G401.6 (cell line): ENCODE results near the gene RIF1.

Source experiments
- FAIRE-seq: peaks from 2 replicates; lab custom pipeline; 2012; peaks lifted over from hg19 to GRCh38; lab: Jason Lieb, UNC

RIF1 gene, protein sequence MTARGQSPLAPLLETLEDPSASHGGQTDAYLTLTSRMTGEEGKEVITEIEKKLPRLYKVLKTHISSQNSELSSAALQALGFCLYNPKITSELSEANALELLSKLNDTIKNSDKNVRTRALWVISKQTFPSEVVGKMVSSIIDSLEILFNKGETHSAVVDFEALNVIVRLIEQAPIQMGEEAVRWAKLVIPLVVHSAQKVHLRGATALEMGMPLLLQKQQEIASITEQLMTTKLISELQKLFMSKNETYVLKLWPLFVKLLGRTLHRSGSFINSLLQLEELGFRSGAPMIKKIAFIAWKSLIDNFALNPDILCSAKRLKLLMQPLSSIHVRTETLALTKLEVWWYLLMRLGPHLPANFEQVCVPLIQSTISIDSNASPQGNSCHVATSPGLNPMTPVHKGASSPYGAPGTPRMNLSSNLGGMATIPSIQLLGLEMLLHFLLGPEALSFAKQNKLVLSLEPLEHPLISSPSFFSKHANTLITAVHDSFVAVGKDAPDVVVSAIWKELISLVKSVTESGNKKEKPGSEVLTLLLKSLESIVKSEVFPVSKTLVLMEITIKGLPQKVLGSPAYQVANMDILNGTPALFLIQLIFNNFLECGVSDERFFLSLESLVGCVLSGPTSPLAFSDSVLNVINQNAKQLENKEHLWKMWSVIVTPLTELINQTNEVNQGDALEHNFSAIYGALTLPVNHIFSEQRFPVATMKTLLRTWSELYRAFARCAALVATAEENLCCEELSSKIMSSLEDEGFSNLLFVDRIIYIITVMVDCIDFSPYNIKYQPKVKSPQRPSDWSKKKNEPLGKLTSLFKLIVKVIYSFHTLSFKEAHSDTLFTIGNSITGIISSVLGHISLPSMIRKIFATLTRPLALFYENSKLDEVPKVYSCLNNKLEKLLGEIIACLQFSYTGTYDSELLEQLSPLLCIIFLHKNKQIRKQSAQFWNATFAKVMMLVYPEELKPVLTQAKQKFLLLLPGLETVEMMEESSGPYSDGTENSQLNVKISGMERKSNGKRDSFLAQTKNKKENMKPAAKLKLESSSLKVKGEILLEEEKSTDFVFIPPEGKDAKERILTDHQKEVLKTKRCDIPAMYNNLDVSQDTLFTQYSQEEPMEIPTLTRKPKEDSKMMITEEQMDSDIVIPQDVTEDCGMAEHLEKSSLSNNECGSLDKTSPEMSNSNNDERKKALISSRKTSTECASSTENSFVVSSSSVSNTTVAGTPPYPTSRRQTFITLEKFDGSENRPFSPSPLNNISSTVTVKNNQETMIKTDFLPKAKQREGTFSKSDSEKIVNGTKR (N-terminal part only)

DNA sequence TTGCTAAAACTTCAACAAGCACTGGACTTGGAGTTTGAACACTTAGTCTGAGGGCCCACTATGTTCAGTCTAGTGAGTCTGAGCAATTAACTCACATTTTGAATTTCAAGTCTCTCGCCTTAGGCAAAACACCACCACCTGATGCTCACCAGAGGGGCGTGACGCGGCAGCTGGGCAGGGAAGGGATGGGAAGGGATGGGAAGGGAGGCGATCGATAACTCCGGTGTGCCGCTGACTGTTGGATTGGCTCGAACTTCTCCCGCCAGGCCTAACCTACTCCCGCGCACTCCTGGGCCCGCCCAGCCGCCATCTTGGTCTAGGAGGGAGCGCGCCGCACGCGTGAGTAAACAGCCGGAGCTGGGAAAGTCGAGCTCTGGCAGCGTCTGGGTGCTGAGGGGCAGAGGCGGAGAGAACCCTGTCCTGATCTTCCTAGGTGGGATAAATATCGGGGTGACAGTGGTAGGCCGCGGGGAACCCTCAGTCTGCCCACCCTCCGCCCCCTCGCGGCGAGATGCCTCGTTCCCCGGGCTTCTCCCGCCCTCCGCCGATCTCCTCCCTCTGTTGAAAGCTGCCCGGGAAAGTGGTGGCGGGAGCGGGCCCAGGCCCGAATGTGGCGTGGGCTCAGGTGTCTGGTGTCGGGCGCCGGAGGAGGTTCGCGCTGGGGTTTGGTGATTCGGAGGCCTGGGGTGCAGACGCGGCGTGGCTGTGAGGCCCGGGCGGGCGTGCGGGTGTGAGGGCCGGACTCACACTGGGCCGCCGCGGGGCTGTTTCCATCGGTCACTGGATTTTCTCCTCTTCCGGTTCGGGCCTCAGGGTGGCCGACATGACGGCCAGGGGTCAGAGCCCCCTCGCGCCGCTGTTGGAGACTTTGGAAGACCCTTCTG lies at the start of gene RIF1:
Gene RIF1, plus strand, starts transcription at position 302 of the 884 bp plus-strand sequence. Its CDS starts 522 bp downstream, at position 824.
- peak; percentile 84 for FAIRE-seq

DNA sequence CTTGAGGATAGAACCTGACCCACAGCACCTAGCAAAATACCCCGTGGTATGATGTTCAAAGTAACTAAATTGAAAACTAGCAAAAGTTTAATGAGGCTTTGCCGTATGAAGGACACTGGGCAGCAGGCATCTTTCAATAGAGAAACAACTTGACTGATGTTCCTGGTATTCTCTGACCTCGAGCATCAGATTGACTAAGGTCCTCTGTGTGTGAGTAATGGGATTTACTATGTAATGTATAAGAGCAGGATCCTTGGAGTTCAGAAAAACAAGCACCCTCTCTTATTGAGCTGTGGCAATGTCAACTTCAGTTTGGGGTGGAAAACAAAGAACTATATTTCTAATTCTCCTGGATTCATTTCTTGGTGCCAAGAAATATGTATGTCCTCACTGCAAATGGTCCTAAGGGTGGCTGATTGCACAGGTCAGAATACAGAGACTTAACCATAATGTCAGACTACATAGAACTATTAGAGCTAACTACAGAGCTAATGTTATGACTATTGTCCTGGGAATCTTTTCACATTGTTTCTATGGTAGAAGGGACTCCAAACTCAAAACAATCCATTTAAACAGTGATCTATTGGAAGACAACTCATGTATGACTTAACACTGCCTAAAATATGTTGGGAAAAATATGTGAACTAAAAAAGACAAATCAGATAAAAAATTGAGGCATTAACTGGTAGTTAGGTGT lies 47.9 kb upstream of the RIF1 start:
- no peak for FAIRE-seq

DNA sequence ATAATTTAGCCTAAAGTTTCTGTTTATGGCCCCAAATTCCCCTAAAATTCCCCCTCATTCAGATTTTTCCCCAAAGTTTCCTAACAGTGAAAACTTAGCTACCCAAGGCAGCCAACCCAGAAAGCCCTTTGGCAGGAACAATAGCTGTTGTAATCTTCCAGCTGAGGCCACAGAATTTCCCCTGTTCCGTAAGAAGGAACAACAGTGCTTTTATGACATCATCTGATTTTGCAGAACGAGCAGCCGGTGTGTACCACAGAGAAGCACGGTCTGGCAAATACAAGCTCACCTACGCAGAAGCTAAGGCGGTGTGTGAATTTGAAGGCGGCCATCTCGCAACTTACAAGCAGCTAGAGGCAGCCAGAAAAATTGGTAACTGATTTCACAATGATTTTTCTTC lies 46.0 kb upstream of the RIF1 start:
- no peak for FAIRE-seq

DNA sequence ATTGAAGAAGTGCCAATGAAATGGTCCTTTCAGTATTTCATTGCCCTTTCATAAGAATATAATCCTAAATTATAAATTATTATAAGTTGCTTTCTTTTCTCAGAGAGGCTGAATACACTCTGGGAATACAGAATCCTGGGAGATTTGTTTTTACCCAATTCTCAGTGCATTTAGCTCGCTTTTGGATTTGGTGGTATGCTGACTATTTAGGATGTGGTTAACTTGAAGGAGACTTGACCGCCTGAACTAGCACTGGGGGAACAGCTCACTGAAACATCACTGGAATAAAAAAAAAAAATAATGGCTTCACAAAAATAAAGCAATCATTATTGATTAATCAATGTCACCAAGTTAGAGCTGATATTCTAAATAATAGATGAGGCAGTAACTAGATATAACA lies 42.1 kb upstream of the RIF1 start:
- FAIRE-seq = no peak

DNA sequence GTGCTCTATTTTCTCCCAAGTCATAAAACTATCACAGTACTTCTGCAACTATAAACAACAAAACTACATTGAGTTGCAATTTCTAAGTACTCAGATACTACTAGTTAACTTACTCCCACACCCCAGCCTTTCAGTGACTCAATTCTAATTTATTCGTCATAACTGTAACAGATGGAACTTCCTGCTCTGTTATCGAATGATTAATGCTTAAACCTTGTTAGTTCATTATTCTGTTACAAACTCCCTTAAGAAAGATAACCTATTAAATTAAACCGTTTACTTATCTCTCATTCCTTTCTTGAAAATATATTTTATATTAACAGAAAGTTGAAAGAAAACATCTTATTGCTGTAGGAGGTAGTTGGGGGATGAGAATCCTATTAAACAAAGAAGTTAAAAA lies 35.3 kb upstream of the RIF1 start:
- no peak for FAIRE-seq

DNA sequence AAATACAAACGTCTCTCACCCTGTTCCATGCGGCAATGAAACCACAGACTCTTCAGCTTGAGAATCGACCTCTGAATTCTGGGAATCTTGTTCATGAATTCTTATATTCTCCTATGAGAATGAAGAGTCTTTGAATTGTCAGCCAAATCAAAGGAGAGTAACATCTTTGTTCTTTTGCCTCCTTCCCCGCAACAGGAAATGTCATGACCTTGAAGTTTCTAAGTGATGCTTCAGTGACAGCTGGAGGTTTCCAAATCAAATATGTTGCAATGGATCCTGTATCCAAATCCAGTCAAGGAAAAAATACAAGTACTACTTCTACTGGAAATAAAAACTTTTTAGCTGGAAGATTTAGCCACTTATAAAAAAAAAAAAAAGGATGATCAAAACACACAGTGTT lies 30.5 kb upstream of the RIF1 start:
- FAIRE-seq = no peak

DNA sequence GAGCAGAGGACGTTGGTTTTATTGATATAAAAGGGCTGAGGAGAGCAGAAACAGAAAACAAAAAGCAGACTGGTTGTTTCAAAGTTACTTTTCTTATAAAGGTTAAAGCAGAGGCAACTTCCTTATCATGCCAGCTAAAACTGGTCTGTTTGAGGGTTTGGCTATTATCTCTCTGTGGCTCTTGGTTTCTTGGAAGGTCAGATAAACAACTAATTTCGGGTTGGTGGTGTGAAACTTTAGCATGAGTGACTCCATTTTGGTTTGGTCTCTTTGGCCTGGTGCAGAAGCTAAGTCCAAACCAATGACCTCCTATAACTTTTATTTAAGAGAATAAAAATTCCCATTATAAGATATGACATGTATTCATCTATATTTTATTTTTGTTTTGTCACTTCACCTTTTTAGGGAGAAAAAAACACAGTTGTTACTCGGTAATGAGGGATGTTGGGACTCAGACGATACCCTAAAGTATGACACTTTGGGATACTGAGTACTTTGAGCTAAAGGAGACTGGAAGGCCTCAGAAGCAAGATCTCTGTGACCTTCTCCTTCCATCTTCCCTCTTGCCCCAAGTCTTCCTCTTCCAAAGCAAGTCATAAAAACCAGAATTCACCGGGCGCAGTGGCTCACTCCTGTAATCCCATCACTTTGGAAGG lies 29.0 kb upstream of the RIF1 start:
- FAIRE-seq = no peak

DNA sequence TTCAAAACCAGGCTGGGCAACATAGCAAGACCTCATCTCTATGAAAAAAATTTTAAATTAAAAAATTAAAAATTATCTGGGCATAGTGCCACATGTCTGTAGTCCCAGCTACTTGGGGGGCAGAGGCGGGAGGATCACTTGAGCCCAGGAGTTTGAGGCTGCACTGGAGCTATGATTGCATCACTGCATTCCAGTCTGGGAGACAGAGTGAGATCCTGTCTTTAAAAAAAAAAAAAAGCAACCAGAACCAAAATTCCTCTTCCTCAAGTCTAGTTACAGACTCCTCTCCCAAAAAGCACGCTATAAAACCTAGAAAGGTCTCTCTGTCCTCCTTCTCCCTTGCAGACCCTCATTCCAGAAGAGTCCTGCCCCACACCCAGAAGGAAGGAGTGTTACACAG lies 28.4 kb upstream of the RIF1 start:
- no peak for FAIRE-seq

DNA sequence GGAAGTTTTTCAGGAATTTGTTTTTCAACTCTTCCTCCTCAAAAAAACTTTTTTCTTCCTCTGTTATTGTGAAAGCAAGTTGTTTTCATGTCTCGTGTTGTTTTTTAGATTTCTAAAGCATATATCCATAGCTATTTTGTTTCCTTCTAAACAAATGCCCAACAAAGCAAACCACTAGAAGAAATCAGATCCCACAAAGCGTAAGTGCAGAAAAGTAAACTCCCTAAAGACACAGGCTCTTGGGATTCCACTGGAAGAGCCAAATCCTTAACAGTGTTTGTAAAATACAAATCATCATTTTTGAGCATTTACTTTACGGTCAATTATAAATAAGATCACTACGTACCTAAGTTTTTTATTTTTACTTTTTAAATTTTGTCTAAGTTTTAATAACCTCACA lies 21.7 kb upstream of the RIF1 start:
- no peak for FAIRE-seq

DNA sequence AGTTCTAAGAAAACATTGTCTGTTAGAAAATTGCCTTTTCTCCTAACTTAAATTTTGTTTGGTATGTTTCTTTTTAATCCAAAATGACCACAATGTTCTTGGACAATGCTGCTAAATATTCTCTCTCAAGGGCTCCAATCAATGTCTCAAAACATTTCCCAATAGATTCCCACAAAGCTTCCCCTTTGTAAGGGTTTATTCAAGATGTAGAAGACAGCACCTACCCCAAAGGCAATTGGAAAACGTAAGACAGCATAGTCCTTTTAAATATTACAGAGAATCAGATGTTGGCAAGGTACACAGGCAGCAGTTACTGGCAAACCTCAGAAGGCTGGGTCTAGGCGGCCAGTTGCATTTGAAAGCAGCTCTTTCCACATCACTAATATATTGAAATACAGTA lies 18.3 kb upstream of the RIF1 start:
- no peak for FAIRE-seq

DNA sequence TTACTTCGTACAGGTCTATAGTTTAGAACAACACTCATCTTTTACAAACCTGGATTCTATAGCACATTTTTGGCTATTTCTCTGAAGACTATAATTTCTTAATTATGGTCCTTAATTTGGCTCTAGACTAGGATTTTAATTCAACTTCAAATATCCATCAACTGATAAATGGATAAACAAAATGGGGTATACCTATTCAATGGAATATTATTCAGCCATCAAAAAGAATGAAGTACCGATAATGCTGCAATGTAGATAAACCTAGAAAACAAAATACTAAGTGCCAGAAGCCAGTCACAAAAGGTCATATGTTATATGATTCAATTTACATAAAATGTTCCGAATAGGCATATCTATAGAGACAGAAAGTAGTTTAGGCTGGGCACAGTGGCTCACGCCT lies 15.2 kb upstream of the RIF1 start:
- FAIRE-seq = no peak

DNA sequence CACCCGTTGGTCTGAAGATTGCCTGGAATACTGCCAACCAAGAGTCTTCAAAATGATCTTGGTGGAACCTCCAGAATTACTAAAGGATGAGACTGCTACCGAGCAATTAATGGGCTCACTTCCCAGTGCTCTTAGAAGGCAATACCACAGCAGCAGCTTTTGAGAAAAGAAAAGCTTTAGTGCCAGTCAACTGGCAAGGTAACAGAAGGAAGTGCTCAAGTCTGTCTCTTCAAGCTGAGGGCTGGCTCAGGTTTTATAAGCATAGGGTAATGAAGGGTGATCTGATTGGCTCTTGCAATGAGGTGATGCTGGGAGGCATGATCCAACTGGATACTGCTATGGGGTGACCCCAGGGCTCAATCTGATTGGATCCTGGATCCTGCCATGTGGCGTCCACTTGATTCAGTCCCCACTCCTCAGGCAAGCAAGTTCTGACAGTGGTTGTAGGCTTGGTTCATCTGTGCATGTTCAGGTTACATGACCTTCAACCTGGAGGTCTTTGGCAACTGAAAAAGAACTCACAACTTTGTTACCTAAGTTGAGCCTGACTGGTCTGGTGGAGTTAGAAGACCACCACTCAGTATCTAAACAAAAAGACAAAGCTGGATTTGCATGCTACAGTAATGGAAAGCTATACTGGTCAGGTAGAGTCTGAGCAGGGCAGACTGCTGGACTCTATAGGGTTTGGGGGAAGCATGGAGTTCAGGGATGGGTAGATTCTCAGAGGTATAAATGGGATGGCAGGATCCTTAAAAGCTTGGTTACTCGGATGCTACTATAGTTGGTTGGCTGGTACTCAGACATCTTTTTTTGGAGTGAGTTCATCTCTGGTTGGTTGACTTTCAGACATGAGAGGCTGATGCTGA lies 14.0 kb upstream of the RIF1 start:
- no peak for FAIRE-seq

DNA sequence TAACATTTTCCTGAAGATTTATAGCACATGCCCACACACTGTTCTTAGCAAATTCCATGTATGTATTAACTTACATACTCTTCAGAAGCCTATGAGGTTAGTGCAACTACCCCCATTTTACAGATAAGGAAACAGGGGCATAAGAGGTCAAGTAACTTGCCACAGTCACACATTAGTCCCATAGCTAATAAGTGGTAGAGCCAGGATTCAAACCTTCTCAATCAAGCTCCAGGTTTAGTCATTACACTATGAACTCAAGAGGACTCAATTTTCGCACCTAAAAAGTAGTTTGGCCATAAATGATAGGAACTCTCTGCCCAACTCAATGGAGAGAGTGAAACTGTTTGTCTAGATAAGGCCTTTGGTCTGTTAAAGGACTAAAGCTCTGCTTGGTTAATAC lies 9.7 kb upstream of the RIF1 start:
- no peak for FAIRE-seq

DNA sequence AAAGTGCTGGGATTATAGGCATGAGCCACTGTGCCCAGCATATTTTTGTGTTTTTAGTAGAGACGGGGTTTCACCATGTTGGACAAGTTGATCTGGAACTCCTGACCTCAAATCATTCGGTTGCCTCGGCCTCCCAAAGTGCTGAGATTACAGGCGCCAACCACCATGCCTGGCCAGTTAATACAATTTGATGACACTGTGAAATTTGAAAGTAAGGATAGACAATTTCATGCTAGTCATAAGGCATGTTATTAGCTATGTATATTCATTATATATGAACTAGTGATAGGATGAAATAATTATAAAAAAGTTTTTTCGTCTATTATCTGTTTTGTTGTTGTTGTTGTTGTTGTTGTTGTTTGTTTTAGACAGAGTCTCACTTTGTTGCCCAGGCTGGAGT lies 8.6 kb upstream of the RIF1 start:
- FAIRE-seq = no peak

DNA sequence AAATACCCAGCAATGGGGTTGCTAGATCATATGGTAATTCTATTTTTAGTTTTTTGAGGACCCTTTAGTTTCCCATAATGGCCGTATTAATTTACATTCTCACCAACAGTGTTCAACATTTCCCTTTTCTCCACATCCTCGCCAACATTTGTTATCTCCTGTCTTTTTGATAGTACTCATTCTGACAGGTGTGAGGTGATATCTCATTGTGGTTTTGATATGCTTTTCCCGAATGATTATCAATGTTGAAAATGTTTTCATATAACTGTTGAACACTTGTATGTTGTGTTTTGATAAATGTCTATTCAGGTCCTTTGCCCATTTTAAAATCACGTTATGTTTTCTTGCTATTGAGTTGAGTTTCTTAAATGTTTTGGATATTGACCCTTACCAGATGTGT lies 5.8 kb upstream of the RIF1 start:
- FAIRE-seq = no peak

DNA sequence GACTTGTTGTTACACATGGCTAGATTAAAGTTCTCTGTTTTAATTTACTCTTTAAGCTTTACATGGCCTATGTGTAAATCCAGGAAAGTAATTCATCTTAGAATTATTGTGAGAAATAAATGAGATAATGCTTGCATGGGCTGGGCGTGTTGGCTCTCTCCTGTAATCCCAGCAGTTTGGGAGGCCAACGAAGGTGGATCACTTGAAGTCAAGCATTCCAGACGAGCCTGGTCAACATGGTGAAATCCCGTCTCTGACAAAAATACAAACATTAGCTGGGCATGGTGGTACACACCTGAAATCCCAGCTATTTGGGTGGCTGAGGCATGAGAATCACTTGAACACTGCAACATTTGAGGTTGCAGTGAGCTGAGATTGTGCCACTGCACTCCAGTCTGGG lies 4.3 kb upstream of the RIF1 start:
- no peak for FAIRE-seq

DNA sequence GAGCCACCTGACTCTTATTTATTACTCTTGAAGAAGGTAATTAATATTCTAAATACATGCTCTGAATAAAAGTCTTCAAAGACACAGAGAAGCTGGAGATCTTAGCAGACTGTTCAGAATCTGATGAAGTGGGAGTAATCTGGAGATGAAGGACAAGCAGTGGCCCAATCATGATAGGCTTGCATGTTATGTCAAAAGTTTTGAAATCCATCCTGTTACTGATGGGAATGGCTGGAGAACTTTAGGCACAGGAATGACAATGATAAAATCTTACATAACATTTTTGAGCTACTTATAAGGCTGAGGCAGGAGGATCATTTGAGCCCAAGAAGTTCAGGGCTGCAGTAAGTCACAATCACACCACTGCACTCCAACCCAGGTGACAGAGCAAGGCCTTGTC lies 2.4 kb upstream of the RIF1 start:
- FAIRE-seq = no peak

DNA sequence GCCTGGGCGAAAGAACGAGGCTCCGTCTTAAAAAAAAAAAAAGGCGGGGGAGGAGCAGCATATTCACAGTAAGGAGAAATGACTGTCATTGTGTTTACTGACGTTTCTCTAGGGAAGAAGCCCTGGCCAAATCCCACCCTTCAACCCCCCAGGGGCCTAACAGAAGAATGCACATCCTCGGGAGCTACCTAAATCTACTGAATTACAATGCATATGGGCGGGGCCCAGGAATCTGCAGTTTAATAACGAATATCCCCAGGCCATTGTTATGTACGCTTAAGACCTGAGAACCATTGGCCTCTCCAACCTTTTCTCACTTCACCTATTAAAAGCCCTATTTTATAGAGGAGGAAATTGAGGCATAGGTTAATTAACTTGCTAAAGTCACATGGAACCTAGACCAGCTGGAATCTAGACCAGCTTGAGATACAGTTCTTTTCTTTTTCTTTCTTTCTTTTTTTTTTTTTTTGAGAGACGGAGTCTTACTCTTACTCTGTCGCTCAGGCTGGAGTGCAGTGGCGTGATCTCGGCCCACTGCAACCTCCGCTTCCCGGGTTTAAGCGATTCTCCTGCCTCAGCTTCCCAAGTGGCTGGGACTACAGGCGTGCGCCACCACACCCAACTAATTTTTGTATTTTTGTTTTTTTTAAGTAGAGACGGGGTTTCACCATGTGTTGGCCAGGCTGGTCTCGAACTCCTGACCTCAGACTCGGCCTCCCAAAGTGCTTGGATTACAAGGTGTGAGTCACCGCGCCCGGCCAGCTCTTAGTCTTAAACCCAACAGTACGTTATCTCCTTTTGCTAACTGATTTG lies 708 bp upstream of the RIF1 start:
- no peak for FAIRE-seq

DNA sequence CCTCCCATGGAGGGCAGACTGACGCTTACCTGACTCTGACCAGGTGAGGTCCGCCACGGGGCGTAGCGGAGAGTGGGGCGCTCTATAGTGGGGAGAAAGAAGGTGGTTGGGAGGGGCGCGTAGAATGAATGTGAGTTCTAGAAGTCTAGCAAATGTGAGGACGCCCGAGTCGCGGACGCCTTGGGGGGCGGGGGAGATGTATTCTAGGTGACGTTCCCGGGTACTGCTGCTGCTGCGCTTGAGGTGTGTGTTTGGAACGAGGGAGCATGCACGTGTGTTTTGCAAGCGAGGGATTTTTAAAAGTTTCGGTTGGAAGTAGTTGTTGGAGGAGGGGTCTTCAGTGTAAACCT lies 758 bp downstream of the RIF1 start:
- no peak for FAIRE-seq
